ENCODE measurements around the gene CSF1.

Gene CSF1

DNA sequence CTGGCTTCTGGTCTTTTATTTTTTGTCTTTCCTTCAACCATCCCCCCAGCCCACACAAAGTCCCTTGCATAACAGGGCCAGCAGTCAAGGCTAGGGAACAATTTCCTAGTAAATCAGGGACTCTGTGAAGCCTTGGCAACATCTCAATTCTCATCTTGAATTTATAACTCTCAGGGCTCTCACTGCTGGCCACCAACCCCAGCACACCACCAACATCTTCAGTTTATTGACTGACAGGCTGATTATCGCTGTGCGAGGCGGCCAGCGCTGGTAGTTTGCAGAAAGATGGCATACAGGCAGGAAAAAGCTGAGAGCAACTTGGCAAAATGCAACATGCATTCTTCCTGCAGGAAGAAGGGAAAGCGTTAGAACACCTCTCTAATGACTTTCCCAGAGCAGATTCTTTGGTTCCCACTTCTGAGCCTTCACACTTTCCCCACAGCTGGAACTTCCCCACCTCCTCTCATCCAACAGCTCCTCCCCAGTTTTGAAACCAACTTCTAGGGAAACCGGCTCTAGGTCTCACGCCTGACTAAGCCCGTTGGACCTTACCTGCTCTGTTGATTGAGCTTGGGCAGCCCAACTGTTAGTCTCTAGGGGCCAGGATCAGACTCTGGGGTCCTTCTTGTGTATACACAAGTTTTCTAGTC is 26.3 kb upstream of the CSF1 start:
- no peak for DNase-seq (ENCODE audit: extremely low read depth, low read depth)
- TF ChIP-seq, protein P1, sequence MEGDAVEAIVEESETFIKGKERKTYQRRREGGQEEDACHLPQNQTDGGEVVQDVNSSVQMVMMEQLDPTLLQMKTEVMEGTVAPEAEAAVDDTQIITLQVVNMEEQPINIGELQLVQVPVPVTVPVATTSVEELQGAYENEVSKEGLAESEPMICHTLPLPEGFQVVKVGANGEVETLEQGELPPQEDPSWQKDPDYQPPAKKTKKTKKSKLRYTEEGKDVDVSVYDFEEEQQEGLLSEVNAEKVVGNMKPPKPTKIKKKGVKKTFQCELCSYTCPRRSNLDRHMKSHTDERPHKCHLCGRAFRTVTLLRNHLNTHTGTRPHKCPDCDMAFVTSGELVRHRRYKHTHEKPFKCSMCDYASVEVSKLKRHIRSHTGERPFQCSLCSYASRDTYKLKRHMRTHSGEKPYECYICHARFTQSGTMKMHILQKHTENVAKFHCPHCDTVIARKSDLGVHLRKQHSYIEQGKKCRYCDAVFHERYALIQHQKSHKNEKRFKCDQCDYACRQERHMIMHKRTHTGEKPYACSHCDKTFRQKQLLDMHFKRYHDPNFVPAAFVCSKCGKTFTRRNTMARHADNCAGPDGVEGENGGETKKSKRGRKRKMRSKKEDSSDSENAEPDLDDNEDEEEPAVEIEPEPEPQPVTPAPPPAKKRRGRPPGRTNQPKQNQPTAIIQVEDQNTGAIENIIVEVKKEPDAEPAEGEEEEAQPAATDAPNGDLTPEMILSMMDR (IDR thresholded peaks at IDR 0.05; ENCODE audit: low read depth, low read length), result no peak

DNA sequence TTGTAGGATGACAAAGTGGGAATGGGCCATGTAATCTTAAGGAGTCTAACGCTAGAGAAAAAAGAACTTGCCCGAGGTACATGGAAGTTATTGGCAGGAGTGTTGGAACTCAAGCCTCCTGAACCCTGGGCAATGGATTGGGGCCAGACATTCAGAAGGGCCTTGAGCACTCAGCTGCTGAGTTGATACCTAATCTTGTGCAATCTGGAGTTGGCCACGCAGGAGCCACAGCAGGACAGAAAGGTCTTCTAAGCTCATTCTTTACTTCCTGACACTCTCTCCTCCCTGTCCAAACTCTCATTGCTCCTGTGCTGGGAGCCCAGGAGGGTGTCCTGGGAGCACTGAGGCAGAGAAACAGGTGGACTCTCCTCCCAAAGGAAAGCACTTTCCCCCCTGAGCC is 25.1 kb upstream of the CSF1 start:
- TF ChIP-seq, protein P1 (IDR thresholded peaks at IDR 0.05; ENCODE audit: low read depth, low read length), result no peak
- DNase-seq (ENCODE audit: extremely low read depth, low read depth), result no peak

DNA sequence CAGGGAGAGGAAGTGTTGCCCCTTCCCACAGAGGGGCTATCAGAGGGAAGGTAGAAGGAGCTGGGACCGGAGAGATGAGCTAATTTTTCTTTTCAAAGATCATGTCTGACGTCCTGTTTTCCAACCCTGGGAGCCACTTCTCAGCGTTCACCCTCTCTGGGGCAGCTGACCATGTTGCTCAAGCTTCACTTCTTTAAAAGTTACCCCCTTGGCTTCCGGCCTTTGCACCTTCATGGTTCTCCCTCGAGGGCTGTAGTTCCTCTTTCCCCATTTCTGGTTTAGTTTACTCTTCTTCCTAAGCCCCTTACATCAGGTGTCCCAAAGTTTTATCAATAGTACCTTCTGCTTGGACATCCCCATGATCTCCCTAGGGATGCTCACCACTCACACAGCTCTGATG is 23.8 kb upstream of the CSF1 start:
- no peak for DNase-seq (ENCODE audit: extremely low read depth, low read depth)
- TF ChIP-seq, protein P1 (IDR thresholded peaks at IDR 0.05; ENCODE audit: low read depth, low read length), result no peak

DNA sequence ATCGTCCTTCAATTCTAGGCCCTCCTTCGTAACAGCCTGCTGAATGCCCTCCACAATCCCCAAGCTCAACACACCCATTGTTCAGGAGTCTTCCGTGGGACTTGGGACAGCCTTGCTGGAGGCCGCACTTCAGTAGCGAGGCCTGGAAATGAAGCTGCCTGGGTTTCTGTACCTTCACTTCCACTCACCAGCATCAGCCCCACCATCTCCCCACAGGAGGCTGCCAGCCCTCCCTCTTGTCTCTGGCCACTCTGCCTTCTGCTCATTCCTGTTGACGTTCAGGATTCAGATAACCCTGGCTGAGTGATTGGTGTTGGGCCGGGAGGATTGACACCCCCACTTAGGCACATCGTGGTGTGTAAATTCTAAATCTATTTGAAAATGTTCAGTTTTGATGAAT is 23.4 kb upstream of the CSF1 start:
- TF ChIP-seq, protein P1 (IDR thresholded peaks at IDR 0.05; ENCODE audit: low read depth, low read length), result no peak
- no peak for DNase-seq (ENCODE audit: extremely low read depth, low read depth)

DNA sequence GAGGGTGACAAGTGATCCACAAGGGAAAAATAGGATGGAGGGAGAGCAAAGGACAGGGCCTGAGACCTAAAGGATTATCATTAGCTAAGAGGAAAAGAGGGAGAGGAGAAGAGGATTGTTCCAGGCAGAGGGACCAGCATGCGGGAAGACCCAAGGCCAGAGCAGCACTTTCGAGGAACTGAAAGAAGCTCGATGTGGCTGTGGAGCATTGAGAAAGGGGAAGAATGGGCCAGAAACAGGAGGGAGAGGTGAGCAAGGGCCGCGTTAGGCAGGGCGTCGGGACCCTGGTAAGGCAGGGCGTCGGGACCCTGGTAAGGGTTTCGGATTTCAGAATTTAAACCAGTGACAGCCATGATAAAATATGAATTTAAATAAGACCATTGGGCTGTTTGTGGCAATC is 22.8 kb upstream of the CSF1 start:
- TF ChIP-seq, protein P1 (IDR thresholded peaks at IDR 0.05; ENCODE audit: low read depth, low read length), result no peak
- DNase-seq (ENCODE audit: extremely low read depth, low read depth), result no peak

DNA sequence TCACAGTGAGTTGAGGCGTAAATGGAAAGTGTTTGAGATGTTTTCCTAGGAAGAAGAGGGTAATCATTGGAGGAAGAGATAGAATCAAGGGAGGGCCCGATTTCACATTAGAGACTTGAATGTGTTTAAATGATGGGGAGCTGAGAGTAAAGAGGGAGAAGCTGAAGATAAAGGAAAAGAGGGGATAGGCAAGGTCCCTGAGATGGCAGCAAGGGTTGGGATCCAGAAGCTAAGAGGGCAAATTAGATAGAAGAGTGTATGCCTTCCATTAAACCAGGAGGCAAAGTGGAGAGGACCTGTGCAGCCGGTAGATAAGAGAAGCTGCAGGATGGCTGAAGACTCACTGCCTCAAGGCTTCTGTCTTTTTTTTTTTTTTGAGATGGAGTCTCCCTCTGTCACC is 21.6 kb upstream of the CSF1 start:
- TF ChIP-seq, protein P1 (IDR thresholded peaks at IDR 0.05; ENCODE audit: low read depth, low read length), result no peak
- no peak for DNase-seq (ENCODE audit: extremely low read depth, low read depth)

DNA sequence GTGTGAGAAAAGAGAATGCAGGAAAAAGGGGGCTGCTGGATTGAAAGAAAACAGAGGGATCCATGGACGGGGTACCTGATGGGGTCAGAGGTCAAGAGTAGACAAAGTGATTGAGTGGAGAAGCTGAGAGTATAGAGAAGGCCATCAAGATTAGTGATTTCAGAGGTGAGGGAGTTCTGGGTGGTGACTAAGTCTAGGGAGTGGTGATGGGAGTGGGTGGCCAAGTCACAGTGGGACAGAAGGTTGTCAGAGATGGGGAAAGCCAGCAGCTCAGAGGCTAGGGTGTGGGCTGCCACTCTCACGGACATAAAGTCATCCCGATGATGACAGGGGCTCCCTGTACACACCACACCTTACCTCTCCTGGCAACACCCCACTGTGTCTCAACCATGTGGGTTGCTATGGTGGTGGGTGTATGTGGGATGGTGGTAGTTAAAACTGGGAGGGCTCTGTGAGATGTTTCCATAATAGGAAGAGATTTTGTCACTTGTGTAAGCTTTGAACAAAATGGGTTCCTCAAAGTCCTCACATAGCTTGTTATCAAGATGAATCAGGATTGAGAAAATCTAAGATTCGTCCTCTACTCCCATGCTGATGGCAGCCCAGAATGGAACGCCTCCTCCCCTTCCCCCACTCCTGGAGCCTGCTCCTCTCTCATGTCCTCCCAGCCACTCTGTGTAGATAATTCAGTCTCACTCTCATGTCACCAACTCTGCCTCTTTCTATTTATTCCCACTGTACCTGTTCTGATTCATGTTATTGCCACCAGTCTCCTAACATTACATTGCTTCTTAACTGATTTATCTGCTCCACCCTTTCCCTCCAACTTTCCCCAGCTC is 20.3 kb upstream of the CSF1 start:
- TF ChIP-seq, protein P1 (IDR thresholded peaks at IDR 0.05; ENCODE audit: low read depth, low read length), result no peak
- DNase-seq (ENCODE audit: extremely low read depth, low read depth), result no peak

Measured in AG09319 (cell line).